PC-9 (cell line): ENCODE results near the gene PTPRC.

ENCODE experiments used
- EZH2 ChIP-seq: fragments of 200-600 bp; sonication (generic); IDR thresholded peaks from 2 replicates; pipeline ENCODE4 v1.8.0; 2017; ENCODE audit warnings: antibody characterized with exemption, low read depth
- TF ChIP-seq, protein P1 (sequence below): fragments of 200-600 bp; sonication (generic); conservative IDR thresholded peaks from 2 replicates; pipeline ENCODE4 v1.6.1; 2017; ENCODE audit warnings: mixed run types, antibody characterized with exemption, mild to moderate bottlenecking, moderate library complexity

DNA sequence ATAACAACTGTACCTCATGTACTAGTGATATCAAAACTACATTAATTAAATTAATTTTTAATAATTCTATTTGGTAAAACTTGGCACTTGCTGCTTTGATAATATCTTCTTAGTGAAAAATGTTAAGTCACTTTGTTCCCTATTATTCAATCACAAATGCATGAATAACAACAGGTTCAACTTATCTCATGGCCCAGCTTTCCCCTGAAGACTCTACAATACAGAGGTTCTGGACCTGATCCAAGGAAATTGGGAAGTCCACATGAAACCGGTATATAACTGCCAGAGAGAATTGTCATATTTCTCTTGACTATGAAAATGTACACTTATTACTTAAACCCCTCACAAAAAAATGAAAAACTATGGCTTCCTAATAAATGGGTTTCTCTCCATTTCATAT is 33.9 kb upstream of the PTPRC start:
- TF ChIP-seq, protein P1, sequence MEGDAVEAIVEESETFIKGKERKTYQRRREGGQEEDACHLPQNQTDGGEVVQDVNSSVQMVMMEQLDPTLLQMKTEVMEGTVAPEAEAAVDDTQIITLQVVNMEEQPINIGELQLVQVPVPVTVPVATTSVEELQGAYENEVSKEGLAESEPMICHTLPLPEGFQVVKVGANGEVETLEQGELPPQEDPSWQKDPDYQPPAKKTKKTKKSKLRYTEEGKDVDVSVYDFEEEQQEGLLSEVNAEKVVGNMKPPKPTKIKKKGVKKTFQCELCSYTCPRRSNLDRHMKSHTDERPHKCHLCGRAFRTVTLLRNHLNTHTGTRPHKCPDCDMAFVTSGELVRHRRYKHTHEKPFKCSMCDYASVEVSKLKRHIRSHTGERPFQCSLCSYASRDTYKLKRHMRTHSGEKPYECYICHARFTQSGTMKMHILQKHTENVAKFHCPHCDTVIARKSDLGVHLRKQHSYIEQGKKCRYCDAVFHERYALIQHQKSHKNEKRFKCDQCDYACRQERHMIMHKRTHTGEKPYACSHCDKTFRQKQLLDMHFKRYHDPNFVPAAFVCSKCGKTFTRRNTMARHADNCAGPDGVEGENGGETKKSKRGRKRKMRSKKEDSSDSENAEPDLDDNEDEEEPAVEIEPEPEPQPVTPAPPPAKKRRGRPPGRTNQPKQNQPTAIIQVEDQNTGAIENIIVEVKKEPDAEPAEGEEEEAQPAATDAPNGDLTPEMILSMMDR = no peak
- no peak for TF ChIP-seq EZH2
